Thyroid gland (tissue), 4 donors: ENCODE measurements around the gene RANBP1.

Experiments used
- POLR2A ChIP-seq, 2 donors: fragments of 450-650 bp; IDR thresholded peaks; one replicate each; pipeline ENCODE4 v1.6.1; 2017; ENCODE audit warnings: antibody characterized with exemption in 2 of 2, mild to moderate bottlenecking in 2 of 2, moderate library complexity in 1 of 2
- TF ChIP-seq, protein P1 (sequence below), 6 experiments: fragments of 200-600 bp in 3 of 6; fragments of 450-650 bp in 3 of 6; sonication (generic) in 3 of 6; IDR thresholded peaks; one replicate each; pipeline ENCODE4 v1.5.1; 2016 to 2019; ENCODE audit warnings: antibody characterized with exemption in 6 of 6, mild to moderate bottlenecking in 2 of 6, inconsistent platforms in 1 of 6, moderate library complexity in 1 of 6

DNA sequence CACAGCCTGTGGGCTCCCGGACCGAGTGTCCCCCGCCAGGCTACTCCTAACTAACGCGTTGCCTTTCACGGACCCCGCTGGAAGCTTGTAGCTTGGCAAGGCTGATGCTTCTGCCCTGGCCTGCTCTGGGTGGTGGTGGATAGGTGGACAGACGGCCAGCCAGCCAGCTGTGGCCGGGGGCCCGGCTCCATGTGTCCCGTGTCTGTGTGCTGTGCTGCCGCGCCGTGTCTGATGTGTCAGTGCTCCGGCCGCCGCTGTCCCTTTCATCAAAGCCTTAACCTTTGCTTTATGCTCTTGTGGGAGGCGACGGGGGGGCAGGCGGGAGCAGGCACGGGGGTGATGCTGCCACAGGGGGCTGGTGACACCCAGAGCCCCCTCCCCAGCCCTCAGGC lies 29.9 kb downstream of the RANBP1 start:
- TF ChIP-seq, protein P1, sequence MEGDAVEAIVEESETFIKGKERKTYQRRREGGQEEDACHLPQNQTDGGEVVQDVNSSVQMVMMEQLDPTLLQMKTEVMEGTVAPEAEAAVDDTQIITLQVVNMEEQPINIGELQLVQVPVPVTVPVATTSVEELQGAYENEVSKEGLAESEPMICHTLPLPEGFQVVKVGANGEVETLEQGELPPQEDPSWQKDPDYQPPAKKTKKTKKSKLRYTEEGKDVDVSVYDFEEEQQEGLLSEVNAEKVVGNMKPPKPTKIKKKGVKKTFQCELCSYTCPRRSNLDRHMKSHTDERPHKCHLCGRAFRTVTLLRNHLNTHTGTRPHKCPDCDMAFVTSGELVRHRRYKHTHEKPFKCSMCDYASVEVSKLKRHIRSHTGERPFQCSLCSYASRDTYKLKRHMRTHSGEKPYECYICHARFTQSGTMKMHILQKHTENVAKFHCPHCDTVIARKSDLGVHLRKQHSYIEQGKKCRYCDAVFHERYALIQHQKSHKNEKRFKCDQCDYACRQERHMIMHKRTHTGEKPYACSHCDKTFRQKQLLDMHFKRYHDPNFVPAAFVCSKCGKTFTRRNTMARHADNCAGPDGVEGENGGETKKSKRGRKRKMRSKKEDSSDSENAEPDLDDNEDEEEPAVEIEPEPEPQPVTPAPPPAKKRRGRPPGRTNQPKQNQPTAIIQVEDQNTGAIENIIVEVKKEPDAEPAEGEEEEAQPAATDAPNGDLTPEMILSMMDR (IDR thresholded peaks at IDR 0.05) = no peak
- TF ChIP-seq POLR2A (IDR thresholded peaks at IDR 0.05) = no peak
